Hepatocyte (in vitro differentiated cells): ENCODE measurements around the gene CUL1. TPM values are rescaled to one million over a fixed set of nuclear protein-coding genes. Genes with fewer than 3 reads are reported as not detected.

Experiments
- DNase-seq: peaks from one replicate; pipeline ENCODE4 v3.0.0-alpha.2; 2016; ENCODE audit warnings: low spot score
- H2AFZ ChIP-seq: fragments of 200-600 bp; sonication (generic); 2 replicates; pipeline ENCODE4 v1.6.0; 2016; ENCODE audit warnings: antibody characterized with exemption, mild to moderate bottlenecking
- H3K27ac ChIP-seq: fragments of 200-600 bp; sonication (generic); 2 replicates; pipeline ENCODE4 v1.5.1; 2016; ENCODE audit warnings: mild to moderate bottlenecking
- H3K27me3 ChIP-seq: fragments of 200-600 bp; sonication (generic); 2 replicates; pipeline ENCODE4 v1.6.1; 2016
- H3K36me3 ChIP-seq: fragments of 200-600 bp; sonication (generic); replicated peaks from 2 replicates; pipeline ENCODE4 v1.5.1; 2016; ENCODE audit warnings: low read depth; ENCODE audit not compliant: insufficient read depth
- H3K4me1 ChIP-seq: fragments of 200-600 bp; sonication (generic); 2 replicates; pipeline ENCODE4 v1.5.1; 2016; ENCODE audit warnings: mild to moderate bottlenecking, moderate library complexity; ENCODE audit not compliant: insufficient read depth
- H3K4me2 ChIP-seq: fragments of 200-600 bp; sonication (generic); 2 replicates; pipeline ENCODE4 v1.6.0; 2016
- H3K4me3 ChIP-seq: fragments of 200-600 bp; sonication (generic); 2 replicates; pipeline ENCODE4 v1.5.1; 2016; ENCODE audit warnings: mild to moderate bottlenecking
- H3K79me2 ChIP-seq: fragments of 200-600 bp; sonication (generic); 2 replicates; pipeline ENCODE4 v1.6.0; 2017; ENCODE audit warnings: mild to moderate bottlenecking
- H3K9me2 ChIP-seq: fragments of 200-600 bp; sonication (generic); replicated peaks from 2 replicates; pipeline ENCODE4 v1.6.0; 2017; ENCODE audit warnings: mild to moderate bottlenecking; ENCODE audit not compliant: insufficient read depth
- H3K9me3 ChIP-seq: fragments of 200-600 bp; sonication (generic); 2 replicates; pipeline ENCODE4 v1.5.1; 2016; ENCODE audit warnings: low read depth, mild to moderate bottlenecking
- H4K20me1 ChIP-seq: fragments of 200-600 bp; sonication (generic); 2 replicates; pipeline ENCODE4 v1.6.0; 2016; ENCODE audit warnings: mild to moderate bottlenecking; ENCODE audit not compliant: insufficient read depth, poor library complexity, severe bottlenecking
- CTCF ChIP-seq: fragments of 200-600 bp; sonication (generic); IDR thresholded peaks from 2 replicates; pipeline ENCODE4 v1.5.1; 2016; ENCODE audit warnings: antibody characterized with exemption, mild to moderate bottlenecking; ENCODE audit not compliant: poor library complexity
- EZH2 ChIP-seq: fragments of 200-600 bp; sonication (generic); IDR thresholded peaks from 2 replicates; pipeline ENCODE4 v1.6.1; 2016; ENCODE audit warnings: antibody characterized with exemption, mild to moderate bottlenecking, borderline replicate concordance
- EZH2phosphoT487 ChIP-seq: fragments of 200-600 bp; sonication (generic); IDR thresholded peaks from one replicate; pipeline ENCODE4 v1.6.1; 2018; ENCODE audit warnings: antibody characterized with exemption, mild to moderate bottlenecking, low read depth, moderate library complexity; ENCODE audit not compliant: unreplicated experiment, severe bottlenecking
- WGBS: methylation state at CpG from one replicate; pipeline ENCODE4 v1.1.6; 2016; ENCODE audit warnings: low lambda C conversion rate; ENCODE audit errors: missing lambda C conversion rate; 5-methylcytosine and 5-hydroxymethylcytosine counted together
- polyA plus RNA-seq: library from polyadenylated mRNA; unstranded; fragments of >200 nt; fragmentation: Nextera tagmentation; extraction: Ambion mirVana; gene quantifications from 2 replicates; pipeline ENCODE4 v1.2.1, GENCODE V29; 2016
- total RNA-seq: library from RNA; depleted of rRNA; stranded (reverse); fragments of >200 nt; gene quantifications from 2 replicates; pipeline ENCODE4 v1.2.3, GENCODE V29; 2014

Gene CUL1
- total and polyA plus RNA-seq, 2 experiments from 2014 or later, result 56.7 to 68.4 TPM

- Histone ChIP-seq H3K79me2 (peaks cover 100% of the 10 kb centered on the region), H3K36me3 (no peaks in the 10 kb centered on the region), H3K27ac (no peak overlapping the region), H2AFZ (no peak overlapping the region), H3K9me3 (no peaks in the 10 kb centered on the region), H3K27me3 (no peaks in the 10 kb centered on the region), H3K4me1 (no peaks in the 10 kb centered on the region), H4K20me1 (peaks cover 81% of the 10 kb centered on the region), H3K4me3 (no peak overlapping the region), H3K9me2 (no peaks in the 10 kb centered on the region), H3K4me2 (no peak overlapping the region)
- 93% methylated on average over 11 of the region's 11 CpGs for WGBS
- TF ChIP-seq EZH2phosphoT487, result no peak
- no peak for TF ChIP-seq CTCF
- TF ChIP-seq EZH2, result no peak
- DNase-seq, result no peak
Observed at GRCh38 chr7:148727501-148728278, 29.0 kb downstream of the CUL1 start.

DNA sequence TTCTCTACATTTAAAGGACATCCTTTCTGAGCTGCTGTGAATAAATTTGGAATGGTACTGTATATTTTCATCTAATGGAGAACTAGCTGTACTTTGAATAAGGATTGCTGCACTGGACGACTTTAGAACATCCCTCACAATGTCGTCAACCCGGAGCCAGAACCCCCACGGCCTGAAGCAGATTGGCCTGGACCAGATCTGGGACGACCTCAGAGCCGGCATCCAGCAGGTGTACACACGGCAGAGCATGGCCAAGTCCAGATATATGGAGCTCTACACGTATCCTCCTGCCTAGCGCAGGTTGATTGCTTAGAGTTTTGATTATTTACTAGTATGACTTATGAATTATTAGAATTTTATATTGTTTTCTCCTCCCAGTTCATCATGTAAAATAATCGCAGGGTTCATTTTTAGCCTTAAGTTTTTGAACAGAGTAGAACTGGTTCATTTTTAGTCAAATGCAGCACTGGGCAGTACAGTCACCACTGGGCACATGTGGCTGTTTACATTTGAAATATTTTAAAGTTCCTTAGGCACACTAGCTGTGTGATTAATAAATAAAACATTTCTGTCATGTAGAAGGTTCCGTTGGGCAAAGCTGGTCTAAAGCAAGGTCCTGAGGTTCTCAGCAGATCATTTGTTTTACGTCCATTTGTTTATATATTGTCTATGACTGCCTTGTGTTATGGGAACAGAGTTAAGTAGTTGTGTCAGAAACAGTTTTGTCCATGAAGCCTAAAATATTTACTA is 31.5 kb downstream of the CUL1 start:
- Histone ChIP-seq H3K27me3 (no peaks in the 10 kb centered on the region), H3K4me2 (no peak overlapping the region), H2AFZ (no peak overlapping the region), H3K9me2 (no peaks in the 10 kb centered on the region), H3K9me3 (no peaks in the 10 kb centered on the region), H3K27ac (no peak overlapping the region), H3K4me1 (no peaks in the 10 kb centered on the region), H3K4me3 (no peak overlapping the region), H4K20me1 (peaks cover 57% of the 10 kb centered on the region), H3K79me2 (peaks cover 99% of the 10 kb centered on the region), H3K36me3 (no peaks in the 10 kb centered on the region)
- DNase-seq, result no peak
- TF ChIP-seq CTCF (no peak), EZH2phosphoT487 (no peak), EZH2 (no peak)
- WGBS, result 80% methylated on average over 12 of the region's 12 CpGs

DNA sequence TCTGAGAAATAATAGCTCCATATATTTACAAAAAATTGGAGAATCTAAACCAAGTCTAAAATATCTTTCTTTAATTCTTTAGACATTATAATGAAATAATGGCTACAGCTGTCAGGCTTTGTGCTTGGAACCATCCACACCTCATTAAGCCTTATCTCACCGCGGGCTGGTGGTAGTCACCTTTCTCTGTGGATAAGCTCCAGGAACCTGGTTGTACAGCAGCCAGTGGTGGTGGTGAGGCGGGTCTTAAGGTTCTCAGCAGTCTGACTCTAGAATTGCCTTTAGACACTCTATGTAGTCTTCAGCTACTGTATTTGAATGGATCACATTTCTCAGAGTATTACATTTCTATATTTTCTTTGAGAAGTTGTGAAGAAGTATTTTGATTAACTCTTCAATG is 34.2 kb downstream of the CUL1 start:
- H3K27ac ChIP-seq, result no peak overlapping the region
- no peaks in the 10 kb centered on the region for H3K27me3 ChIP-seq
- no peak overlapping the region for H2AFZ ChIP-seq
- H3K4me2 ChIP-seq, result no peak overlapping the region
- H3K9me2 ChIP-seq, result no peaks in the 10 kb centered on the region
- 72% methylated on average over 3 of the region's 3 CpGs for WGBS
- no peak for DNase-seq
- peaks cover 30% of the 10 kb centered on the region for H4K20me1 ChIP-seq
- H3K79me2 ChIP-seq, result peaks cover 97% of the 10 kb centered on the region
- no peaks in the 10 kb centered on the region for H3K4me1 ChIP-seq
- no peaks in the 10 kb centered on the region for H3K36me3 ChIP-seq
- no peak overlapping the region for H3K4me3 ChIP-seq
- H3K9me3 ChIP-seq, result no peaks in the 10 kb centered on the region
- TF ChIP-seq EZH2, result no peak
- no peak for TF ChIP-seq CTCF
- TF ChIP-seq EZH2phosphoT487, result no peak
